GM21515 (cell line): ENCODE measurements around the gene ANKFN1.

ENCODE experiments used
- ATAC-seq: cut with Tn5 transposase; IDR thresholded peaks from one replicate; pipeline ENCODE4 v1.9.1; 2021; ENCODE audit not compliant: unreplicated experiment

Gene ANKFN1

DNA sequence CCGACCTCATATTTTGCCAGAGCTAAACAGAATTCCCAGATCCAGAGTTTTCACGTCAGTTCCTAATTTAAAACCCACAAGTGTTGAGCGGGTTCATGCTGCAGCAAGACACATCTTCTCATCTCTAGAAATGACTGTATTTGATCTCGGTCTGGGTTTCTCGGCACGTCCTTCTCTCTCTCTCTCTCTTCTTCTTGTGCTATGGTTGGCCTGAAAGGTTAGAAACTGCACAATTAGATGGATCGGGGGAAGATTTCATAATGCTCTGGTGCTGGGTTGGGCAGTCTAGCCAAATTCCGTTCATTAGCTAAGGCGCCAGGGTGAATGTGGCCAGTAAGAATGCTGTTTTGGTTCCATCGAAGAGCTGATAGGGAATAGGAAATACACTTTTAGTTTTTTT, 281.3 kb downstream of the ANKFN1 start:
- no peak for ATAC-seq

DNA sequence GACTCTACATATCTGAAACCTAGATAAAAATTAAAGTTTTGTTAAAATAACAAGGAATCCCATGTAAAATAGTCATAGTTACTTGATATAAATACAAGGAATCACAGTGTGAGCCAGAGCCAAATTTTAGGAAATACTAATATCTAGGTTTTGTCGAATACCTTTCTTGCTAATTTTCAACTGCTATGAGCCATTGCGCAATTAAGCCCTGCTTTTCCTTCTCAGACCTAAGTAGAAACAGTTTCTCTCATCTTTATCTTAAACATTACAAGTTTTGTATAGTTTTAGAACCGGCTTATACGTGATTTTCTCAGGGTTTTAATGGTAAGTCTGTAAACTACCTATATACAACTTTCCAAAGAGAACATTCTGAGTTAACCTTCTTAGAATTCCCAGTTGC, 282.9 kb downstream of the ANKFN1 start:
- no peak for ATAC-seq

DNA sequence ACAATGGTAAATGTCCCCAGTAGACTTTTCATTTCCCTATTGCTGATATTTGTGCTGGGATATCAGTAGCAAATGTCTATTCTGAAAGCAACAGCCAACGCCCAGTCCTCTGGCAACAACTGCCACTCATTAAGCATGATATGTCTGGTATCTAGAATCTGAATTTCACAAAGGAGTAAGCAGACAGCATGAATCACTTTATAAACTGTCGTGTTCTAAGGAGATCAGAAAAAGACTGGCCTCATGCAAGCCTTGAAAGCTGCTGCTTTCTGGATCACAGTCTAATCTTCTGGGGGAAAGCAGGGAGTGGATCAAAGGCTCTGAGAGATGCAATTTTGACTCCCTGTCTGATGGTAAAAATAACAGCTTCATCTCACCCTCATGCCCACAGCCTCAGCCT, 287.1 kb downstream of the ANKFN1 start:
- ATAC-seq, result no peak

DNA sequence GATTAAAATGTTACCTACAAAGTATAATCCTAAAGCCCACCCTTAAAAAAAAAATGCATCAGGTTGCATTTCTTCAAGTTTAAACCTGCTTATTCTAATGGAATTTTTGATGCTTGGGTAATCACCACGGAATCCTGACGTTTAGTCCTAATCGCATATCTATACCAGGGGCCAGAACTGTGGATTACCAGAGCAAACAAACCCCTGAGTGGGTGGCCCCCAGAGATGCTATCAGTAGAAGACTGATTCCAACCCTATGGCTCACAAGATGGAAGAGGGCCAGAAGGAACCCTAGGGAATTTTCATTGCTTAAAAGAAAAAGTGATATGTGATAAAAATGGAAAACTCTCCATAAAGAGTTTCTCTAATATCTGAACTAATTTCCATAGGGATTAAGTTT, 288.0 kb downstream of the ANKFN1 start:
- ATAC-seq, result no peak

DNA sequence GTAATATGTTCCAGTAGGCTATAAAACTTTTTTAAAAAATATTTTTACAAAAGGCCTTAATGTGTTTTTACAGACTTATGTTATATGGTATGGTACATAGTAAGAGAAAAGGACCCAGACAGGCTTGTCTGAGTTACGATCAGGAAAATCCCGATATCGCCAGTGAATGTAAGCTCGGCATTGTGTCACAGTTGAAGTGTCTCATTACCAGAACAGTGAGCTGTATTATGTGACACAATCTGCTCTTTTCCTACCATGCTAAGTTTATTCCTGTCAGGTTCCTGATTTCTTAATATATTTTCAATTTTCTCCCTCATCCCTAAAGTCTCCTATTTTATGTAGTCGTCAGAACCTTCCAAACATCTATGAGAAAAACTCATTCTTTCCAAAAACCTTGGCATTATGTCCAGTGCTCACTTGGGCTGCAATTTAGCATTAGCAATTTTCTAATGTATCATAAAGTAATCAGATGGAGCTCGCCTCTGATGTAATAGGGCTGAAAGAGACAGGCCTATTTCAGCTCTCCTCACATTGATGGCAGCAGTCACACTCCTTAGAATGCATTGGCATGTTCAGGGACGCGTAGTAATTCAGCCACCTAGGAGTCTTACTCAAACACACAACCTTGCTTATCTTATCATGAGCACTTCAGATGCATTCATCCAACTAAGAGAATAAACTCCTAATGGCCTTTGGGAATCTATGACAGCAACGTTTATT, 292.6 kb downstream of the ANKFN1 start:
- ATAC-seq, result no peak

DNA sequence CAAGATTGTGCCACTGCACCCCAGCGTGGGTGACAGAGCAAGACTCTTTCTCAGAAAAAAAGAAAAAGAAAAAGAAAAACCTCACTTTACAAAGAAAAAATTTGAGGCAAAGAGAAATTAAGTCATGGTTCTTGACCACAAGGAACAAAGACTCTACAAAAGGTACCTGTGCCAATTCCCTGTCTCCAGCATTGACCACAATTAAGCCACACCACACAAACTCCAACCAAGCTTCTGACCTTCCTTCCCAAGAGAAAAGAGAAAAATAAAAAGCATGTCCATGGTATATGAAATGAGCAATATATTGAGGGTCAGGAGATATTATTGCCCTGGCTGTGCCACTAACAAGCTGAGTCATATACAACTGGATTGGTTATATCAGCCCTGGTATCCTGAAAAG, 293.9 kb downstream of the ANKFN1 start:
- ATAC-seq, result no peak

DNA sequence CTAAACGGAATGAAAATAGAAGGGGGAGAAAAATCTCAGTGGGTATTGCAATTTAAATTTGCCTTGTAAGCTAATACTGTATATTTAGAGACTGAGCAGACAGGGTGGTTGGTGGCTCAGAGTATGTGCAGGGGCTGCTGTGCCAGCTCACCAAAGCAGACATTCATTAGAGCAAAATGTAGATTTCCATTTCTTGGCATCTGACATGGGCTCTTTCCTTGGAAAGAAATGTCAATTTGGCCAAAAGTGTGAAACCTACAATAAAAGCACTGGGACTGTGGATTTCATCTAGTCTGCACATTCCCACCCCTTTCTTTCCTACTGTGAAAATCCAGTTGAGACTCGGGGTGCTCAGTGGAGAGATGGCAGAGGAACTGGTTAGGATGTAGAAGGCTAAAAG, 295.1 kb downstream of the ANKFN1 start:
- ATAC-seq, result no peak

DNA sequence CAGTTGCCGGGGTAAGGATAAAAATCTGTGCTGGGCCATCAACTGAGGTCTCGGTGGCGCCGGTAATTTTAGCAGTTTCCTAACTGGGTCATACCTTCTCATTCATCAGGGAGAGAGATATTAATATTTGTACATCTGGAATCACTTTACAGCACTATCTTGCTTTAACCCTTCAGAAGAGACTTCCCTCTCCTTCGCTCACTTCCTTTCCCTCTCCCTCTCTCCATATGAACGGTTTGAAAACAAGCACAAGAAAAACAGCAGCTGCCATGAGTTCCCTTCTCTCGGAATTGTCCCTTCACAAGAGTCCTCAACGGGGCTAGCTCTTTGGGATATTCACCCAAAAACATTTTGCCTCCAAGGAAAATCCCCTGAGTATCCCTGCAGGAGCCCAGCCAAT, 295.9 kb downstream of the ANKFN1 start:
- no peak for ATAC-seq

DNA sequence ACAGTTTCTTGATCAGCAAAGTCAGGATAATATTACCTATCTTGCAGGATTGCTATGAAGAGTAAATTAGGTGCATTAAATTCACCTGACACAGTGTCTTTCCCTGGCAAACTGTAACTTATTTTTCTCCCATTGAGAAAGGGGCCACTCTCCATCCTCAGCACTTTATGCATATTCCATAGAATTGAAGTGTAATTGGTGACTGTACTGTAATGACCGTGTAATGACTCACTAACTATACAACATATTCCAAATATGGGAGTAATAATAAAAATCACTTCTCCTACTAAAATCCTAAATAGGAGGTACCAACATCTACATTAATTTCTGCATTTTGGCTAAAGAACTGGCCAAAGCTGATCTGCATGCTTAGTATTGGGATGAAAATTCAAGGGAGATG, 298.4 kb downstream of the ANKFN1 start:
- ATAC-seq, result no peak

DNA sequence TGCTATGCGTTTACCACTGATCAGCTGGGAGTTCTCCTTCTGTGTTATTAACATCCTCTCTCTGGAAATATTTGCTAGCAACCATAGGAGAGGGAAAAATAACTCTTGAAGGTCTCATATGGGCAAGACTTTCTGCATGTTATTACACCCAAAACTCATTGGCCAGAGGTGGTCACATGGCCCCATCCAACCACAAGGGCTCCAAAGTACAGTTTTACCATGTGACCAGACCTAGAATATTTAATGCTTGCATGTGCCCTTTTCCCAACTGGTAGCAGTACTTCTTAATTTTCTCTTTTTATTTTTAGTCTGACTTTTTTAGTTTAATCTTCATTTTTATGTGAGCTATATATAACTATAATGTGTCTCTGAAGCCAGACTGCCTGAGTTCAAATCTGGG, 299.2 kb downstream of the ANKFN1 start:
- no peak for ATAC-seq

DNA sequence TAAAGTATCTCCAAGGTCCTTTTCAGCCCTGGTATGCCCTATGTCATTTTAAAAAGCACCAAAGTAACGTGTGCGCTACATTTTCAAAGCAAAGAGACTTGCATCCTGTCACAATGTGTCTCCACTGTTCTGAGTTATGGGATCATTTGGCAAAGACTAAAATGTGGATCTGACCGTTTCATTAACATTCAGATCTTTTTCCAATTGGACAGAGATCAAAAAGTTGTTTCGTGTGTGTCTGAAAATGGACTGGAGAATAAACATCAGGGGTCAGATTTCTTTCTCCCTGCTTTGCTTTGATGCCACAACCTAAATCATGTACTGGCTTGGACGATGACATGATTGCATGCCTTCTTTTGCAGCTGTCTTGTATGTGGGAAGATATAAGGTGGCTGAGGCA, 304.2 kb downstream of the ANKFN1 start:
- ATAC-seq, result no peak

DNA sequence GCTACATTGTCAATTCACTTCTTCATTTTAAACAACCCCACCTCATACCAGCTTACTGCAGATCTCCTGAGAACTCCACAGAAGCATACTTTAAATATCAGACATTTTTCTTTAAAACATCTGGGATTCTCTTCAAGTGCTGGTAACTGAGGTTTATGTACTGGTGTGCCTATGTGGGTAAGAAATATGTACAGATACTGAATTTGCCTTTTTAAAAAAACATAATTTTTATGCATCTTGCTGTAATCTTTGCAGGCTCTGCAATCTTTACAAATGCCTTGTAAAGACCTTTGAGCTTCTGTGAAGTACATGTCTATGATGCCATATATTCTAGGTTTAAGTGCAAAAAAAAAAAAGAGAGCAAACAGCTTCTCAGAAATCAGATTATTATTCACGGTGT, 312.6 kb downstream of the ANKFN1 start:
- ATAC-seq, result no peak

DNA sequence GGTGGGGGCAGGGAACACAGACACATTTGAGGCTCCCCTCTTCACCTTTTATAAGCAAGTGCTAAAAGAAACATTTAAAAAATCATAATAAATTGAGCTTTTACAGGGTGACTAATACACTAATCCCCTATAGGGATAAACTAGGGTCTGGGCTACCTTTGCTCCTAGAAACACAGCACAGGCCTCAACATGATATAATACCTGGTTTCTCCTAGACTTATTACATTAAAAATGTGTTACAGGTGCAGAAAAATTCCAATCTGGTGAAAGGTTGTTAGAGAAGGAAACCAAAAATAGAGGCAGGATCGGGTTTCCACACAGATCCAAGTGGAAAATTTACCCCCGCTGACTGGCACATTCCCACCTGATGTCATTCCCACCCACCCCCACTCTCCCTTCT, 315.6 kb downstream of the ANKFN1 start:
- no peak for ATAC-seq

DNA sequence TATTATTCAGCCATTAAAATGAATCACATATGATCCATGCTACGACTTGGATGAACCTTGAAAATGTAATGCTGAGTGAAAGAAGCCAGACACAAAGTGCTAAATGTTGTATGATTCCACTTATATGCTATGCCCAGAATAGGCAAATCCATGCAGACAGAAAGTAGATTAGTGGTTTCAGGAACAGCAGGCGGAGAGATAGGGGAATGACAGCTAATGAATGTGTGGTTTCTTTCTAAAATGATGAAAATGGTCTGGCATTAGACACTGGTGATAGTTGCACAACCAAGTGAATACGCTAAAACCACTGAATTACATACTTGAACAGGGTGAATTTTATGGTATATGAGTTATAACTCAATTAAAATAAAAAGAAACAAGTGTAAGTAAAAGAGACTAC, 318.4 kb downstream of the ANKFN1 start:
- ATAC-seq, result no peak

DNA sequence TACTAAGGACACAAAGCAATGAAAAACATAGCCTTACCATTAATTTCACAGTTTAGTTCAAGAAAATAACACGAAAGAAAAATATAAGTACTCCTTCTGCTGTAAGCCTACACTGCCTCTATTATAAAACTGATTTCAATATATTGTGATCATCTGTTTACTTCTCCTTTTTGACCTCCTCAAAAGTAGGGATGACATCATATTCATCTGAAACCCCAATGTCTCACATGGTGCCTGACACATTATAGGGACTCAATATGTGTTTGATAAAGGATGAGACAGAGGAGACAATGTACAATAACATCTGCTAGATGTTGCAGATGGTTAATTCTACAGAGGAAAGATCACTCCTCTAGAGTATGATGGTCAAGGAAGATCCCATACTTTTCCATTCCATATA, 321.8 kb downstream of the ANKFN1 start:
- no peak for ATAC-seq

DNA sequence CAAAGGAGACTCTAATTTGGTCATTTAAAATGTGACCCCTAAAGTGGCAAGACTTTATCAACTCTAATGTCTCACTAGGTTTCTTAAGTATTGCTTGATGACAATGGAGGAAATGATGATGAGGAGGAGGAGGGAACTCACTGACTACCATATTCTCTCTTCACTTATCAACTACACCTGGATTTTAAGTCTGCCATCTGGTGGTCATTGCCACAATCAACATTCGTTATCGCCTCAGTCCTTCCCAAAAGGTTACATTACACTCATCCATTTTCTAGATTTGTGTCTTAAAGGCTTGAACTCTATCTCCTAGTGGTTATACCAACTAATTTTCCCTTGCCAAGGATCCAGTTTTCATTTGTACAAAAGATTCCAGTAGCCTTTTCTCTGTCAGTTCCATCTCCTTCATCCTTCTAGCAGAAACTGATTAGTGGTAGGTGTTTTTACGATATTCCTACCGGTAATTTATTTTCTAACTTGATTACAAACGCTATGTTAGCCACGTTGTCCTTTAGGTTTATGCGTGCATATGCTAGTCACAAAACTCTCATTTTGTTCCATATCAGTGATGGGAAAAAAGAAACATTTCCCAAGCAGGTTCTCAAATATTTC, 325.7 kb downstream of the ANKFN1 start:
- ATAC-seq, result no peak

DNA sequence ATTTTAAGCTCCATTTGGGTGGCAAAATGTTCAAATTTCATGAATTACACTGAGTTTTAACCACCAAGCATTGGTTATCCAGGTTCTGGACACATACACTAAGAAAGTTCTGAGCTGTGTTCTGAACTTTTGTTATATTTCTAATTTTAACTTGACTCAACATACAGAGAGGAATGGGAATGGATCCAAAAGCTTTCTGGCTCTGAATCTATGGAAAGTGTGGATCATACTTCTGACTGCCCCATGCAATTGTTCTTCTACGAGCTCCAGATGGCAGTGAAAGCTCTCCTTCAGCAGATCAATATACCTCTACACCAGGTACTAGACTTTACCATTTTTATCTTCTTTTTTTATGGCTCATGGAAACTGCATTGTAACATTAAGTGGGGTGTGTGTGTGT, 327.2 kb downstream of the ANKFN1 start:
- no peak for ATAC-seq

DNA sequence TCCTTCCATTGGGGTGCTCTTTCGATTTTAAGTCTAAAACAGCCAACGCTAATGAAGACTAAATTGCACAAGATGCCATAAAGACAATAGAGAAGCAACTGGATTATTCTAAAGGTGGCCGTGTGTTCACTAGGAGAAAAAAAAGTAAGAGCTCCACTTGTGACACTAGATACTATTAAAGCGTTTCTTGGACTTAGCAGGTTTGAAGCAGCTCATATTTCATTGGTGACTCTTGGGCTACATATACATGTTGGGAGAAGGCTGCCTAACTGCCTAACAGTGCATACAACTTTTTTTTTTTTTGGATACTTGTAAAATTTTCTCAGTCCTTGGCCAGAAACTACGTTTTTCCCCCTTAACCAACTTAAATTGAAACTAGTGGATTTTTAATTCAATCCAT, 328.4 kb downstream of the ANKFN1 start:
- ATAC-seq, result no peak

DNA sequence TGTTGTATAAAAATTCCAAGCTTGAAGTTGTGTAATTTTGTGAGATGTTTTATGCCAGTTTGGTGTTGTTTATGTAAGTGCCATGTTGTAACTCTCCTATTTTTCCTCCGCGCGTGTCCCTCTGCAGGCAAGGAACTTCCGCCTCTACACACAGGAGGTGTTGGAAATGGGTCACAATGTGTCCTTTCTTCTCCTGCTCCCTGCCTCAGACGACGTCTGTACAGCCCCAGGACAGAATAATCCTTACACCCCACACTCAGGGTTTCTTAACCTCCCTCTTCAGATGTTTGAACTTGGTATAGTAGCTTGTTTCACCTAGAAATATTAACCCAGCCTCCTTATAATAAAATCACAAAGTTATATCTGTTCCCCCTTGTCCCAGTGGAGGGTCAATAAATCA, 329.0 kb downstream of the ANKFN1 start:
- no peak for ATAC-seq

DNA sequence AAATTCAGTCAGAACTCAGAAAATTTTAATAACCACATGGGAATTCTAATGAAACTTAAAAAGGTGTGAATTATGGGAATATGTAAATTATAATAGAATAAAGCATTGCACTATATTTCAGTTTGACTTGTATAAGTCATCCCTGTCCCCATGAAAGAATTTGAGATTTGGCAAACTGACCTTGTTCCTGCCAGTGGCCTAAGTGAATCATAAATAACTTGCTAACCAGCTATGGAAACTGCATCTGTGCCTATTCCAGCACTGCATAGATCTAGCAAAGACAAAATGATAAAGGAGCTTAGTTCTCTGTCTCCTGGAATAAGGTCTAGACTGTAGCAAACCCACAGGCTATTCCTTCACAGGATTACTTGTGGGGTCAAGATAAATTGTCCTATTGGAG, 333.5 kb downstream of the ANKFN1 start:
- ATAC-seq, result no peak

DNA sequence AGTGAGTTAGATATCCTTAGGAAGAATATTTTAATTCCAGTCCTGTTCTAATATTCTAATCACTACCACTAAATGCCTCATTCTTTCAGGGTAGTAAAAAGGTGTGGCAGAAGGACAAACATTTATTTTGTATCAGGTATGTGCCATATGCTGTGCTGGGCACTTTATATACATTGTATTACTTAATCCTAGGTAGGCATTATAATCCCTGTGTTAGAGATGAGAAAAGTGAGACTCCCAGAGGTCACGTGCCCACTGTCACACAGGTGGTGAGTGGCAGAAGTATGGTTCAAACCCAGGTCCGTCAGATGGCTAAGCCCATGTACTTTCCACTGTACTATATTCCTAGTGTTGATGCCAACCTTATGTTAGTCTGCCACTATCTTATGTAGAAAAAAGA, 335.5 kb downstream of the ANKFN1 start:
- no peak for ATAC-seq

DNA sequence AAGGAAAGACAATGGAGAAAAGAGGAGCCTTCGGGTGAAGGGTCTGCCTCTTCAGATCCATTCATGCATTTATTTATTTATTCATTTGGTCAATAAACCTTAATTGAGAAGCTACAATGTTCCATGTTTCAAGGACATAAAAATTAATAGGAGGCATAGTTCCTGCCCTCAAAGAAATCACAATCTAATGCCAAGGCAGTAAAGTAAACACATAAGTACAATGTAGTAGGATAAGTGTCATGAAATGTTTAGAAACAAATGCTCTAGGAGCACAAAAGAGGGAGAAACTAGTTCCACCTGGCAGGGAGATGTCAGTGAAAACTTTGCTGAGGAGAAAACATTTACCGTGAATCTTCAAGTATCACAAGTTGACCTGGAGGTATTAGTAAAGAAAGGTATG, 336.7 kb downstream of the ANKFN1 start:
- ATAC-seq, result no peak

DNA sequence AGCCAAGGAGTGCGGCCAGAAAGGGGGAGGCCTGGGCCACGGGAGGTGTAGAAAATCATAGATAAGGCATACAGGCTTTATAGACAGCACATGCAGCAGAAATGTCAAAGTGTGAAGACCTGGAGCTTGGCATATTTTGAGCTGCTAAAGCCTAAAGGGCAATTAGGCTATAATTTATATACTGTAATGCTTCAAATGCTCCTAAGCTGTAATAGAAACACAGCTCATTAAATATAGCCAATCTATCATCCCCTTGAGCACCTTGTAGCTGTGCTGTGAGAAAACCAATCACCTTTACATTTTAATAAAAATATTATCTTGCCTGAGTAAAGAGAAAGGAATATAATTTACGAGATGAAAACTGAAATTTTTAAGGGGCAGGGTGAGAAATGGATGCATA, 342.3 kb downstream of the ANKFN1 start:
- no peak for ATAC-seq
